G401 (cell line): ENCODE results near the gene FAR2. TPM values are rescaled to one million over a fixed set of nuclear protein-coding genes. Genes with fewer than 3 reads are reported as not detected.
"Not testable (repeated sequence)": the region's sequence is repeated elsewhere in the genome, so short reads cannot be mapped to it uniquely, and the experiment has no call there.

Experiments
- DNase-seq: peaks from one replicate; pipeline ENCODE4 v3.0.0-alpha.2; 2015; ENCODE audit warnings: low spot score
- in situ Hi-C: cut with HindIII; loops from 2 replicates; pipeline ENCODE4 v1.10.0; 2016; ENCODE audit warnings: low sequenced_read_pairs, mixed read lengths
- total RNA-seq: library from RNA; depleted of rRNA; stranded (reverse); fragments of >200 nt; shearing (Covaris generic); gene quantifications from 2 replicates; pipeline ENCODE4 v1.2.3, GENCODE V29; 2014; rRNA removed

Gene FAR2
- total RNA-seq, 1 experiment from 2014 or later: not detected

DNA sequence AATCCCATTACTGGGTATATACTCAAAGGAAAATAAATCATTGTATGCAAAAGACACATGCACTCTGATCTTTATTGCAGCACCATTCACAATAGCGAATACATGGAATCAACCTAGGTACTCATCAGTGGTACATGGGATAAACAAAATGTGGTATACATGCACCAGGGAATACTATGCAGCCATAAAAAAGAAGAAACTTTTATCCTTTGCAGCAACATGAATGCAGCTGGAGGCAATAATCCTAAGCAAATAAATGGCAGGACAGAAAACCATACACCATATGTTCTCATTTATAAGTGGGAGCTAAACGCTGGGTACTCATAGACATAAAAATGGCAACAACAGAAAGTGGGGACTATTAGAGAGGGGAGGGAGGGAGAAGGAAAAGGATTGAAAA lies 216.0 kb downstream of the FAR2 start:
- in situ Hi-C loops: no loop called here
- no peak for DNase-seq

DNA sequence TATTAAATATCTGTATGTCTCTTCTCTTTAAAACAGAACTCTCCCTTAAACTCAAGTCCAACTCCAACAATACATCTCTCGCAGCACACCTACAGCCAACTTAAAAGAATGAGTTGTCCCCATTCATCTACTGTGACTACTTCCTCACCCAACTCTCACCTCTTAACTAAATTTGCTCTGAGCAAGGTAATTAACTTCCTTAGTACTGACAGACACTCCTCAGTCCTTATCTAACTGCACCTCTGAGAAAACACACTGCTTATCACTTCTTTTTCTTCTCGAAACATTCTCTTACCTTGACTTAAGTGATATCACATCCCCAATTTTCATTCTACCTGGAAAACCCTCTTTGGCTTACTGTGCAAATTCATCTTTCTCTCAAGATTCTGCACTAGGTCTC lies 224.9 kb downstream of the FAR2 start:
- in situ Hi-C loops: no loop called here
- DNase-seq: no peak

DNA sequence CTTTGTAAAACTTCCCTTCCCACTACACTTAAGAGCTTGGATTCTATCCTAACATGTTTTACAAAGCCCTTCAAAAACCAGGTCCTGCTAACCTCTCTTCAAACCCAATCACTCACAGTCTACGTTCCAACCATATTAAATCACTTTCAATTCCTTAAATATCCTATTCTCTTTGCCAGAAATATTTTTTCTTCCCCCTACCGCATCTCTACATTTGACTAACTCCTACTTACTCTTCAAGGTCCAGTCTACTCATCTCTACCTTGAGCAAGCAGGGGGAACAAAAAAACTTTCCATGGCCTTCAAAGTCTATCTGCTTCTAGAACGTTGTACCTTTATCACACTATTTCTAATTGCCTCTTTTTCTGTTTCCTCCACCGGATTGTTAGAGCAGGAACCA lies 225.8 kb downstream of the FAR2 start:
- in situ Hi-C loops: no loop called here
- DNase-seq: no peak

DNA sequence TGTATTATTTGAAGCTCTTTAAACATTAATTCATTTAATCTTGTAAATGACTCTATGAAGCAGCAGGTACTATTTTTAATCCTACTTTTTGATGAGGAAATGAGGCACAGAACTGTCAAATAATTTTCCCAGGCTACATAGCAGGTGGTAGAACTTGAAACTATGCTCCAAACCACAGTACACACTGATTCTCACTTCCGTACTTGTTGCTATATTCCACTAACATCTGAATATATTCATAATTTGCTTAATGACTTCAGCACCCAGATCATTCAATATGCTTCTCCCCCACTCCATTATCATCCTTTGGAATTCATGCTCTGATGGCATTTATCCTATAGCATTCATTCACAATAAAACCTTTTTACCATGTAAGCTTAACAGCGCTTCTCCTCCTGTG lies 227.0 kb downstream of the FAR2 start:
- in situ Hi-C loops: no loop called here
- DNase-seq: no peak

DNA sequence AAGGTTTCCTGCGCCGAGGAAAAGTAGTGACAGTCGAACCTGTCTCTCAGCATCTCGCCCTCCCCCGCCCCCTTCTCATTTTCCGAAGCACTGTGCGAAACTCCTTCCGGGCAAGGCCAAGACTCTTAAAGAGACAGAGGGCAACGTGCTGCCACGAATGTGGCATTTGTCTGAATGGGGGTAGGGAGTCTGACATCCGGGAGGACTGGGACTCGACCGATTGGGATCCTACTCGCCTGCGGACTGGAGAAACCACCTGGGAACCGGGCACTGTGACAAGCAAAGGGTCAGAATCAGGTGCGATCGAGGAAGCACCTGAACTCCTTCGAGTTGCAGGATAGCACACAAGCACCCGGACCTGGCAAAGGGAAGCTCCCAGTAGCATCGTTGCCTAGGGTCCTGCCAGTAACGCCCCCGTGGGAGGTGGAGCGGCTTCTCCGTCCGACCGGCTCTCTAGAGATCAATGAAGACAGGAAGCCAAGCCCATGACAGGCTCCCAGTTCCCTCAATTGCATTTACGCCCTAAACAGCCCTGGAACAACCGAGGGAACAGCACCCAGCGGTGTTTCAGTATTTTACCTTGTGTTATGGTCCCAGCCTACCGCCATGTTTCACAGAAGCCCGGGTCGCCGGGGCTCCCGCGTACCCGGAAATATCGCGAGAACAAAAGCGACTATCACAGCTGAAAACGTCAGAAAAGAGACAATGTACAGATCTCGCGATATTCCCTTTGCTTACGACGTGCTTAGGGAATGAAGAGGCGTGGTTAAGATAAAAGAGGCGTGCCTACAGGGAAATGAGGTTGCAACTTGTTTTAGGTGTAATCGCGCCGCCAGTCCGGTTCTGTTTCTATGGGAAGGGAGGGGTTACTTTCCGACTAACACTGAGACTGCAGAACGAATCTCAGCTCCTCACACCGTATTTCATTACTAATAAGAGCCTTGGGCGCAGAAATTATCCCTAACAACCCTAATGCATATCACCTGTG lies 231.8 kb downstream of the FAR2 start, which contains the start of gene ERGIC2:
Gene ERGIC2, minus strand, starts transcription at position 637 of the 988 bp plus-strand sequence. CDS start 9,539 bp downstream, outside the sequence.
- in situ Hi-C loops: no loop called here

DNA sequence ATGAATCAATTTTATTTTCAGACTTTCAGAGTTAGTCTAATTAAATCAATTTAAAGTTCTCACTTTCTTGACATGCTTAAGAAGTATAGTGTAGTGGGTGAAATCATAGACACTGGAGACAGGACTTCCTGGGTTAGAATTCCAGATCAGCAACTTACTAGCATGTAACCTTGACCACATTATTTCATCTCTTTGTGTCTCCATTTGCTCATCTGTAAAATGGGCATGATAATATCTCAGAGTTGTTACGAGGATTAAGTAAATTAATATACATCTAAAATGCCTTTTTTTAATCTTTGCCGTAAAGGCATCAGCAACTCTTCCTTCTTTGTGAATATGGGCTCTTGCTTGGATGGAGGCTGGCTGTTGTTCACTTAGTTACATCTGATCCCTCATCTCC lies 233.2 kb downstream of the FAR2 start:
- DNase-seq: no peak
- in situ Hi-C loops: no loop called here

More for the DNA sequence above, 231.8 kb downstream of the FAR2 start, which contains the start of gene ERGIC2:
- peak; percentile 99 for DNase-seq

DNA sequence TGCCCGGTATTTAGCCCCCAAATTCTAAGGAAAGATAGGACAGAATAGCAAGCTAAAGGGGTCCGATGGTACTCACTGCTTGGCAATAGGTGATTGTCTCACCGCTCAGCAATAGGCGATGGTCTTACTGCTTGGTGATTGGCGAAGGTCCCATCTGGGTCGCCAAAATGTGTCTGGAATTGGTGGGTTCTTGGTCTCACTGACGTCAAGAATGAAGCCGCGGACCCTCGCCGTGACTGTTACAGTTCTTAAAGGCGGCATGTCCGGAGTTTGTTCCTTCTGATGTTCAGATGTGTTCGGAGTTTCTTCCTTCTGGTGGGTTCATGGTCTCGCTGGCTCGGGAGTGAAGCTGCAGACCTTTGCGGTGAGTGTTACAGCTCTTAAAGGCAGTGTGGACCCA lies 236.1 kb downstream of the FAR2 start:
- in situ Hi-C loops, DNase-seq: not testable (repeated sequence)

Other genes with a start within 250 kb of the FAR2 start
- gene ERGIC2, start 231.9 kb downstream of the FAR2 start, total RNA-seq: 16.4 and 79.7 TPM in 2 replicates